COLO668 (cell line): Measurements from ENCODE around the gene CUL4A.

Experiments
- DNase-seq: peaks from one replicate; lab custom pipeline; 2025; ENCODE audit not compliant: unreplicated experiment; lab: John Stamatoyannopoulos, UW

The CUL4A gene

DNA sequence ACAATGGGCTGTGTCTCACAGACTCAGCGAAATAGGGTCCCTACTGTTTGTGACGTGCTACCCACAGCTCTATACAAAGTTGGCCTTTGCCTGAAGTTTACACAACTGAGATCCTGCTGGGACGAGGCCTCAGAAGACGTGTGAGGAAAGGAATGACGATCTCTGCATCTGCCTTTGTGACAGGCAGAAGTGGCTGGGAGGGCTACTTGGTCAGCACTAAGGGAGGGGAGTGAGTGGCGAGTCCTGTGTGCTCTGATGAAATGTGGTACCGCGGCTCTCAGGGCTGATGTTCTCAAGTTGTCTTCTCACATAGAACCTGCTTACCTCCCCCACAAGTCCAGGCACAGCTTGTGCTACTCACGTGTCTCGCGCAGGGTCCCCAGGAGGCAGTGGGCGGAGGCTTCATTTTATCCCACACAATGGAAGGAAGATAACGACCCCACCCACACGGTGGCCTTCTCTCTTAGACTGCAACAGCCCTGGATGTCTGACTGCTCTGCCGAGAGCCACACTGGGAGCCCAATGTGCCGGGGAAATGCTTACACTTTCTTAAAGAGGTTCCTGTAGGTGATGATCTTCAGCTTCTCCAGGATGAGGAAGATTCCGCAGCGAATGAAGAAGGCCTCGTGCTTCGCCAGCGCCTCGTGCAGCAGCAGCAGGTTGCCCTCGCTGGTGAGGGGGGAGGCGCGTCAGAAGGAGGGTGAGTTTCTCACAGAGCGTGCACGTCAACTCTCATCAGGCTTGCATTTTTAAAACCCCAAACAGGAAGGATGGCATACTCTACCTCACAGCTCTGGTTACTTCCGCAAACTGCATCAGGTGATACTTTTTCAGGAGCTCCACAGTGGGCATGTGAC is 29.8 kb upstream of the CUL4A start:
- no peak for DNase-seq

DNA sequence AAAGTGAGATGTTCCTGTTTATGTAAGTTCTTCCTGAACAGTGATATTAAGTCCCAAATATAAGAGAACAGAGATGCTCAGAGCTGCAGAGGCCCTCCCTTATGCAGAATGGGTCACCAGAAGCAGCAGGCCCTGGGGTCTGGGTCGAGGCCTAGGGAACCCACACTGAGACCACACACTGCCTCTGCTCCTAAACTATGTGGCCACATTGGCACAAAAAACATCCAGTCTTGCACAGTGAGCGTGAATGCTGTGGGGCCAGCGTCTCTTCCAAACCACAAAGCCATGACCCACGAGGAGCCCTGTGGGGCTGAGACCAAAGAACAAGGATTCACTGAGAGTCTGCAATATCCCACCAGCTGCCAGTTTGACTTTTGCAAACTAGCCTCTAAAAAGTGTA is 27.4 kb upstream of the CUL4A start:
- DNase-seq: no peak

DNA sequence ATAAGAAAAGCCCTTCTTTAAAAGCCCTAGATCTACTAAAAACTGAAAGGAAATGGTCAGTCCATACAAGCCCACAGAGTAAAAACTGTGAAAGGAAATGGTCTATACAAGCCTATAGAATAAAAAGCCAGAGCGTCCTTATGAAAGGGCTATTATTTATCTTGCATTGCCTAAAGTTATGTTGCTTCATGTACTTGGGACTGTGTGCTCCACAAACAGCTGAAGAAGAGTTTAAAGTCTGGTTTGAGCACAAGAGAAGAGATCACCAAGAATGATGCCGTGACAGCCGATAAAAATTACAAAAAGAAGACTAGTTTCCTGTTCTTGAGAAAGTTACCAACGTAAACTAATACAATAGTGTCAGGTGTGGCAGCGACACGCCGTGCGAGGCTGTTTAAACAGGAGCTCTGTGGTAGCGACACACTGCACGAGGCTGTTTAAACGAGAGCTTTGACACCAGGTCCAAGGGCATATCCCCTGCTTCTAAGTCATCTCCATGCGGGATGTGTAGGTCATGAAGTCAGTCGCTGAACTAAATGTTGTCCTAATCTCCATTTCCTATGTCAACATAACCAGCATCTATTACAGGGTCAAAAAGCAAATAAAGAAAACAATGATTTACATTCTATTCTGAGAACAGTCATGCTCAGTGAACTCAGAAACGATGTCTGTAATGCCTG is 25.8 kb upstream of the CUL4A start:
- DNase-seq: no peak

DNA sequence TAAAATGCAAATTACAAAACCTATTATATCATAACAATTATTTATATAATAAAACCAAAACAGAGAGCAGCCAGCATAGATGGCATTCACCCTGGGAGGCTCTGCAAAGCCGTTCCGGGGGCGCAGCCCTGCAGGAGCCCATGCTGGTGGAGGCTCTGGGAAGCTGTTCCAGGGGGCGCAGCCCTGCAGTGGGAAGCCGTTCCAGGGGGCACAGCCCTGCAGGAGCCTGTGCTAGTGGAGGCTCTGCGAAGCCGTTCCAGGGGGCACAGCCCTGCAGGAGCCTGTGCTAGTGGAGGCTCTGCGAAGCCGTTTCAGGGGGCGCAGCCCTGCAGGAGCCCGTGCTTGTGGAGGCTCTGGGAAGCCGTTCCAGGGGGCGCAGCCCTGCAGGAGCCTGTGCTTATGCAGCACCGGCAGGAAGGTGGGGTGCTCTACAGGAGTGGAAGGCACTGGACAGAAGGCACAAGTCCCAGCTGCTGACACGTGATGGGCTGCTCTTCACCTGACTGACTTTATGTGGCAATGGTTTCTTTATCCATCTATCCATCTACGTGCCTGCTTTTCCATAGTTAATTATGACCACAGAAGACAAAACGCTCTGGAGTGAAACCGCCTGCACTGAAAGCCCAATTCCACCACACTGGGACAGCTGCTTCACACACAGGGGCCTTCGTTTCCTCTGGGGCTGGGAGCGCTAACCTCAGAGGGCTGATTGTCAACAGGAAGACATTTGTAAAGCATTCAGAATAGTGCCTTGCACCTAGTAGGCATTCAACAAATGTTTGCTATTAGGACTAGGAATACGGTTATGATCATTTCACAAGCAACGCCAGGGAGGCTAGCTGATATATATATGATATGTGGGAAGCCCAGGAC is 24.6 kb upstream of the CUL4A start:
- no peak for DNase-seq

DNA sequence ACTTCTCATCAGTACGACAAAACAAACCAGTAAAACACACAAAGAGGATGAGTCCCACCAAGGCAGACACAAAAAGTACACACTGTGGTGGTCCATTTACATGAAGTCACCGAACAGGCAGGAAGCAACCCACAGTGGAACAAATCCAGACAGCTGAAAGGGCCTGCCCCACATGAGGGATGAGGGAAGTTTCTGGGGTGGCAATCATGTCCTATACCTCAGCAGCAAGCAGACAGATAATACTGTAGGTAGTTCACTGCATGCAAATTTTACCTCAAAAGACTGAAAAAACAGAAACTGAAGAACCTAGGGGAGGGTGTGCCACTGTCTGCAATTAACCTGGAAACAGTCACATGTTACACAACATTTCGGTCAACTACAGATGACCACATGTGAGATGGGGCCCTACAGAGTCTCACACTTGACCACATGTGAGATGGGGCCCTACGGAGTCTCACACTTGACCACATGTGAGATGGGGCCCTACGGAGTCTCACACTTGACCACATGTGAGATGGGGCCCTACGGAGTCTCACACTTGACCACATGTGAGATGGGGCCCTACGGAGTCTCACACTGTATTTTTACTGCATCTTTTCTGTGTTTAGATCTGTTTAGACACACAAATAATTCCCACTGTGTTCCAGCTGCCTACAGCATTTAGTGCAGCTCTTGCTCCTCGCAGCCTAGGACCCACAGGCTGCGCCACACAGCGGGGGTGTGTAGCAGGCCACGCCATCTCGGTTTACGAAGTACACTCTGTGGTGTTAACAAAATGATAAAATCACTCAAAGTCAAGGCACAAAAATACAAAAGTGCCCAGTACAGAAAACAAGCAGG is 23.1 kb upstream of the CUL4A start:
- DNase-seq: no peak

DNA sequence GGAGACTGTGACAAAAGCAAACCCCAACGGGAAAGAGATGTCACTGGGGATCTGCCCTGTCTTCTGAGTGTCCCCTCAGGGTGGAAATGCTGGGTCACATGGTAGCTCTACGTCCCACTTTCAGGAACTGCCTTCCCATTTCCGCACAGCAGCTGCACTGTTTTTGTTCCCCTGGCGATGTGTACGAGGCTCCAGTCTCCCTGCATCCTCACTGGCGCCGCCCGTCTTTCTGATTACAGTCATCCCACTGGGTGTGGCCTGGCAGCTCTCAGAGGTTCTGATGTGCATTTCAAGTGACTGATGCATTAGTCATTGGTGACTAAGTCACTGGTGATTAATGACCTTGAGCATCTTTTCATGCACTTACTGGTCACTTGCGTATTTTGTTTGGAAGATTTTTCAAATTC is 22.1 kb upstream of the CUL4A start:
- DNase-seq: peak; percentile 58

DNA sequence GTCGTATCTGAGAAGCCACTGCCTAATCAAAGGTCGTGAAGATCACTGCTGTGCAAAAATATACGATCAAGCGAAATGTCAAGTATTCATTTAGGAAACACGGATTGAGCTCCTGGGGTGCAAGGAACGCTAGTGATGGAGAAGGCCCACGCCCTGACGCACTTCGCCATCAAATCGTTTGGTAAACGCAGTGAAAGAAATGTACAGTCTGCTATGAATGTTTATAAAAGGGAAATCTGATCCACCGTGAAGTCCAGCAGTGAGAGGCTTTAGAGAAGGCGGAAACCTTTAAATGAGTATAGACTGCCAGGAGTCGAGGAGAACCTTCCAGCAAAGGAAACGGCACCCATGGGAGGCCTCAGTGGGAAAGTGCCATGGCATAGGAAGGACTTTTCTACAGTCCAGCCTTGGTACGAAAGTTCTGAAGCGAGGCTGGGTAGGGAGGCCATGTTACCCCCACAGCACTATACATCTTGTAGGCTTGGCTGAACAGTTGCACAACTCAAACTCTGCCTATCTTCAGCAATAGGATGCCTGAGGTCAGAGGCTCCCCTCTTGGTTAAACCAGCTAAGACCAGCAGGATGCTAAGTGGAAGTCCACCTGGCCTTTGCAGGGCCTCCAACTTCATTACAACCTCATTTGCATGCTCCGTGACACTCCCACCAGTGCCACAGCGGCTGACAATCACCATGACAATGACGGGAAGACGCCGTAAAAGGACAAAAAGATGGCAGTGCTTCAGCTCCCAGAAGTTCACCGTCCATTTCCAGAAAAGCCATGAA is 21.3 kb upstream of the CUL4A start:
- DNase-seq: no peak

DNA sequence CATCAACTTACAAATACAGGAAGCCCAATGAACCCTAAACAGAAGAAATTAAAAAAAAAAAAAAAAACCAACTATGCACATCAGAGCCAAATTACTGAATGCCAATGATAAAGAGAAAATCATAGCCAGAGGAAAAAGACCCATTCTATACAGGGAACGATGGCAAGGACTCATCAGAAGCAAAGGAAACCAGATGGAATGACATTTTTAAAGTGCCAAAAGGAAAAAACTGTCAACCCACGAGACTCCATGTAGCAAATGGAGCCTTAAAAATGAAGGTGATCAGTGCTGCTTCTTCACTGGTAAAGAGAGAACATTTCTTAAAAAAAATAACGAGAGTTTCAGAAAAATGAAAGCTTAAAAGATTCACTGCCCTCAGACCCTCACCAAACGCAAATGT is 19.2 kb upstream of the CUL4A start:
- DNase-seq: no peak

DNA sequence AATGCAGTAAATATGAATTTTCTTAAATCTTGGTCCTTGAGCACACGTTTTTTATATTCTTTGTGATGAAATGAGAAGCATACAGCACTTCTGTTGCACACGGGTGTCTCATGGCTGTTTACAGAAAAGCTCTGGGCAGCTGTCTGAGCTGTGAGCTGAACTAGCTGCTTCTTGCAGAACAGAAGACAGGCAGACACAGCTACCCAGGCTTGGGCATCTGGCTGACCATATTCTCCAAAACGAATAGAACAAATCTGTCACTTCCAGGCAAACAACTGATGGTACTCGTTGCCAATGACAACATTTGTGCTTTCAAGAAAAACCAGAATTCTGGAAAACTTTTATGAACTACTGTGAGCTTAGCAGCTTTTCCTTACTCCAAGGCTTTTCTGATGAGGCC is 17.1 kb upstream of the CUL4A start:
- no peak for DNase-seq

DNA sequence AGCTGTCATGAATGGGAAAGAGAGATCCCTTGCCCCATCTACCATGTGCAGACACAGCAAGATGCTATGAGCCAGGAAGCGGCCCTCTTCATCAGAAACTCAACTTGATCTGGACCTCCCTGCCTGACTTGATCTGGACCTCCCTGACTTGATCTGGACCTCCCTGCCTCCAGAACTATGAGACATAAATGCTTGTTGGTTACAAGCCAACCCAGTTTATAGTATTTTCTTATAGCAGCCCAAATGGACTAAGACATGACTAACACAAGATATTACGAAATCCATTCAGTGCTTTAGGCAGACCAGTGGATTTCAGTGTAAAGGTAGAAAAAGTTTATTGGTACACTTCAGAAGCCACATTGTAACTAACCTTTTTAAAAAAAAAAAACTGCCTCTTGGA is 16.5 kb upstream of the CUL4A start:
- no peak for DNase-seq

DNA sequence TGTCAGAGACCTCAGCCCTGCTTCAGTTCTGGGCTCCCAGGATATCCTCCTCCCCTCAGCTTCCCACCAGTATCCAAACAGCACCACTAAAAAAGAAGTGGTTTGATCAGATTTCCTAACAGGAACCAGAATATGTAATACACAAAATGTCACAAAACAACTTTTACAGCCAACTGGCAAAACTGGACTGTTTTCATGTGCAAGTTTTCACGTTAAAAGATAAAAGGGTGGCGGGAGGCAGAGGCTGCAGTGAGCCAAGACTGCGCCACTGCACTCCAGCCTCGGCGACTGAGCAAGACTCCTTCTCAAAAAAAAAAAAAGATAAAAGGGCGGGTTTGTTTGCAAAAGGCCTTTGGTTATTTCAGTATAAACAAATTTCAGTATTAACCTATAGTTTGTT is 14.1 kb upstream of the CUL4A start:
- DNase-seq: no peak

DNA sequence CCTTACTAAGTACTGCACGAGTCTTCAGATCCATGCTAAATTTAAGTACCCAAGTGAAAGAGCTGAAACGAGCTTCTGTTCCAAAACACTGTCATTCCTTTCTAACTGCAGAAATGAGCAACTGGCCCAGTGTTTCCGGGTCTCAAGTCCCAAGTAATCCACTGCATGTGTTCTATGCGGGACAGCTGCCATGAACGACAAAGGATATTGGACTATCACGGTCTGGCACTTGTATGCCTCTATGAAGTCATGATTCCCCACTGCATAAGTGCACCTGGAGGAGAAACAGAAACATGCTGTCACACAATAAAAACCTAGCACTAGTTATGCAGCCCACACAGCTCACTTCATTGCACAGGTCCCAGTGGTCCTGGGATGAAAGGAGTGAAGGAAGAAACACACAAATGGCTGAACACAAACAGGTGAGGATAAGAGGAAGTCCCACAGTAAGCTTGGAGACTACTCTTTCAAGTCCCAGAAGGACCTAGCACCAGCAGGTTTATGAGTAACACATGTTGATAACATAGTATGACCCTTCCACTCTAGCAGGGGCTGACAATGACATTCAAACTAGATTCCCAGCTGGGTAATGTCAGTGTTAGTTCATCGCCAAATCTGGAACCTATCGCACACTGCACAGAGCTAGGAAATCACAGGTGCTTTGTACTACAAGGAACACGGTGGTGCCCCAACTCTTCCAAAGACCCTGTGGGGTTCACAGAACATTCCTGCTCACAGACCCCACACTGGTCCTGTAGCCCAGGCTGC is 12.3 kb upstream of the CUL4A start:
- no peak for DNase-seq

DNA sequence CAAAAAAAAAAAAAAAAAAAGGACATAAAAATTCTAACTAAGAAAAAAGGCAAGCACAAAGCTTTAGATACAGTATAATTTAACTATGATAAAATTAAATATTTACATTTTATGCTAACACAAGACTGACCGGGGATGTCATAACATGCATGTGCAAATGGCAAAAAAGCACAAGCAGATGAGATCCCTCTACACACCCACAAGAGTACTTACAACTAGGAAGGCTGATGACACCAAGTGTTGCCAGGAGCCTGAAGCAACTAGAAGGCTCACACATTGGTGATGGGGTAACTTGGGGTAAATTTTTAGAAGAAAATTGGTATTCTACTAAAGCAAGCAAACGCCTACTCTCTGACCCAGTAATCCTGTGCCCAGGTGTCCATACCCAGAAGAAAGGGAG is 7.6 kb upstream of the CUL4A start:
- DNase-seq: no peak

DNA sequence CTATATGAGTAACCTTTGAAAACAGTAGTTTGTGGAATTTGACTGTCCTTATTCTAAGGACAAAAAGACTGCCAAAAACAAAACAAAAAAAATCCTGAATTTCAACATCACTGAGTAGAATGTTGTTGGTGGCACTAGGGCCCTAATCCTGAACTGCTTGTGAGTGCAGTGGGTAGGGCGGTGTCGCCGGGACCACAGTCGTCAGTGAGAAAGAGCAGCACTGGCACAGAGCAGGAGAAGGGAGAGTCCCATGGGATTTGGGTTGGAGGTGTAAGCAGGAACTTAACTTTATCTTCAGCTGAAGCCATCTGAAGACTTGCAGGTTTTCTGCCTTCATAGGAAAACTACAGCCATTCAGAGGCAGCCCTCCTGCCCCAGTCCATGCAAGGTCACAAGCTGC is 6.5 kb upstream of the CUL4A start:
- no peak for DNase-seq

DNA sequence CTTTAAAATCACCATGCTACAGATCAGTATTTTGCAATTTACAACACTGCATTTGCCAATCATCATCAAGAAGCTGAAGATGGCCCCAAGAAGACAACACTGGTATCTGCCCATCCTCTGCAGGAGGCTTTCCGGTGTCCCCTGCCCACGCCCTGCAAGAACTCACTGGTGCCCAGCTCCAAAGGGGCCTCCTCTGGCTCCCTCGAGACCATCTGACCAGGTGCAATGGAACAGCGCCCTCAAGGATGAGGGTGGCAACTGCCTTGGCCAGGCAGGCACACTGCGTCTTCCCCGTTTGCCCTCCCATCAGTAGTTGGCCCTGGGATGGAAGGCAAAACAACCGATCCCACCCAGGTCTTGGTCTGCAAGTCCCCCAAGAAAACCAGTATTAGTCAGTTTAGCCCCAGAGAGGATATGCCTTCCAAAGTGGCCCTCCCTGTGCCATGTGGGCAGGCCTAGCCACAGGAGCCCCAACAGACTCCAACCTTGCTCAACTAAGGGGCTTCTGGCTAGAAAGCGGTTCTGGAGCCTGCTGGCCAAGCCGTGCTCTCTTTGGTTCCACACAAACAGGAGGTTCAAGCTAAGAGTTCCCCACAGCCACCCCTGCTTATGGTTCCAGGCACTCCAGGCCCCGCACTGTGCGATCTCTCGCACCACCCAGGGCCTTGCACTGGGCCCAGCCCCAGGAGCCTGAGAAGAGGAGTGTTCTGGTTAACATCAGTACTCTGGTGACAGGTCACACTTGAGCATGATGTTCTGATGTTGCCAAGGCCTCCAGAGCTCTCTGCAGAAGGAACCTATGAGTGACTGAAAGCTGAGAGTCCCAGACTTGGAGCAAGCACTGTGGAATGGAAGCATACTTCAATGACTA is 5.7 kb upstream of the CUL4A start:
- no peak for DNase-seq

DNA sequence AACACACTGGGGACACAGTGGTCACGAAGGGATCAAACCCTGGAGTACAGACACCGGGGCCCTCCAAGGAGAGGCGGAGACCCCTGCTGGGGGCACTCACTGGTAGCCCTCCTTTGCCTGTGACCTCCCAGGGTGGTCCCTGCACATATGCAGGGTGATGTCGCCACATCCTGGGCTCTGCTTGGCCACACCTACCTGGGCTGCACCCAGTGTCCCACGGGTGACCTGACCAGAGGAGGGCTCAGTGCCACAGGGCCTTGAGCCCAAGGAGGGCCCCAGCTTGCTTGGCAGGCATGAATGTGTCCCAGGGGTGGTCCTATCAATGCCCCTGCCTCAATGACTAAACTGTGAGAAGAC is 5.1 kb upstream of the CUL4A start:
- no peak for DNase-seq

DNA sequence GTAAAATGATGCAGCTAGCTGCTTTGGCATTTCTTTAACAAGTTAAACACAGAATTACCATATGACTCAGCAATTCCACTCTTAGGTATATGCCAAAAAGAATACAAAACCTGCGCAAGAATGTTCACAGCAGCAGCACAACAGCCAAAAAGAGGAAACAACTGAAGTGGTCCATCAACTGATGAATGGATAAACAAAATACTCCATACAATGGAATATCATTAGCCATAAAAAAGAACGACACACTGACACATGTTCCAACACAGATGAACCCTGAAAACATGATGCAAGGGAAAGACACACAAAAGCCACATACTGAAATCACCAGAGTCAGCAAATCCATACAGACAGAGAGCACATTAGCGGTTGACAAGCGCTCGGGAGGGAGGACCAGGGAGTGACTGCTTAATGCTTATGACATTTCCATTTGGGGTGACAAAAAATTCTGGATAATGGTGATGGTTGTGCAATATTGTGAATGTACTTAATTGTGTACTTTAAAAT is 3.9 kb upstream of the CUL4A start:
- DNase-seq: no peak

DNA sequence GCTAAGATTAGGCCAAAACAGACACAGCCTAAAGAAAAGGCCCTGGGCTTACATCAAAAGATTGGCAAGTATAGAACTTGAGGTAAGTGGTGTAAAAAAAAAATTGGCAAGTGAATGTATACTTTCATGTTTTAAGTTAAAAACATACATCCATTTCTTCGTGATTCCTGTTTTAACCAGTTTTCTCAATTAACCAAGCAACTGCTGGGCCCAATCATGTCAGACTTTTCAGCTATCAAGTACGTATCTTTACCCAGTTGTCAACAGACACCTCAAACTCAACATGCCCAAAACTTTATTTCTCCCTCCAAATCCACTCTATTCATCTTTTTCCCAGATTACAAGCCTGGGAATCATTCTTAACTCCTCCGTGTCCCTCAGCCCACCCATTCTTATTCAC is 2.0 kb upstream of the CUL4A start:
- no peak for DNase-seq
